DND-41 (cell line): ENCODE data around the gene SERAC1.

Source experiments
- ATAC-seq: fragments of 200-7000 bp; cut with Tn5 transposase; 3 replicates; pipeline ENCODE4 v1.9.1; 2021; ENCODE audit warnings: low read depth; ENCODE audit not compliant: insufficient read depth
- DNase-seq: peaks from one replicate; pipeline ENCODE4 v3.0.0-alpha.2; 2020
- H2AFZ ChIP-seq: 2 replicates; pipeline ENCODE4 v1.6.0; 2012; ENCODE audit warnings: low read depth, low read length
- H3K27ac ChIP-seq: 2 replicates; pipeline ENCODE4 v1.5.1; 2012; ENCODE audit warnings: low read length, inconsistent platforms
- H3K27me3 ChIP-seq: fragments of 200-600 bp; sonication (generic); 2 replicates; pipeline ENCODE4 v1.6.0; 2012; ENCODE audit warnings: low read length, mild to moderate bottlenecking, inconsistent platforms; ENCODE audit not compliant: insufficient read depth, poor library complexity
- H3K36me3 ChIP-seq: 2 replicates; pipeline ENCODE4 v1.5.1; 2012; ENCODE audit warnings: low read length, inconsistent platforms; ENCODE audit not compliant: insufficient read depth
- H3K4me1 ChIP-seq: 2 replicates; pipeline ENCODE4 v1.5.1; 2012; ENCODE audit warnings: mild to moderate bottlenecking, low read length; ENCODE audit not compliant: insufficient read depth
- H3K4me2 ChIP-seq: 2 replicates; pipeline ENCODE4 v1.6.0; 2012; ENCODE audit warnings: mild to moderate bottlenecking, moderate library complexity, low read length, inconsistent platforms; ENCODE audit not compliant: insufficient read depth
- H3K4me3 ChIP-seq, 2 experiments: fragments of 200-600 bp in 1 of 2; shearing (Covaris generic) in 1 of 2; 2 replicates each; pipeline ENCODE4 v1.5.1; 2012 to 2016; ENCODE audit warnings: inconsistent platforms in 2 of 2, low read length in 2 of 2, mild to moderate bottlenecking in 2 of 2, low read depth in 1 of 2, moderate library complexity in 1 of 2
- H3K79me2 ChIP-seq: 2 replicates; pipeline ENCODE4 v1.6.0; 2012; ENCODE audit warnings: low read length, inconsistent platforms; ENCODE audit not compliant: insufficient read depth
- H3K9ac ChIP-seq: 2 replicates; pipeline ENCODE4 v1.6.0; 2012; ENCODE audit warnings: low read depth, mild to moderate bottlenecking, inconsistent platforms, low read length, moderate library complexity
- H3K9me3 ChIP-seq: 2 replicates; pipeline ENCODE4 v1.5.1; 2012; ENCODE audit warnings: low read length, moderate library complexity, mild to moderate bottlenecking, inconsistent platforms; ENCODE audit not compliant: insufficient read depth, severe bottlenecking
- H4K20me1 ChIP-seq: 2 replicates; pipeline ENCODE4 v1.6.0; 2012; ENCODE audit warnings: low read length; ENCODE audit not compliant: insufficient read depth
- EZH2 ChIP-seq: IDR thresholded peaks from 3 replicates; pipeline ENCODE4 v1.6.1; 2012; ENCODE audit warnings: borderline replicate concordance, low read depth, mild to moderate bottlenecking, moderate library complexity, low read length, inconsistent platforms; ENCODE audit not compliant: severe bottlenecking
- TF ChIP-seq, protein P1 (sequence below): IDR thresholded peaks from 2 replicates; pipeline ENCODE4 v1.5.1; 2012; ENCODE audit warnings: borderline replicate concordance, low read length, moderate library complexity, mild to moderate bottlenecking; ENCODE audit not compliant: poor library complexity, severe bottlenecking; ENCODE audit errors: extremely low read depth

SERAC1 gene

DNA sequence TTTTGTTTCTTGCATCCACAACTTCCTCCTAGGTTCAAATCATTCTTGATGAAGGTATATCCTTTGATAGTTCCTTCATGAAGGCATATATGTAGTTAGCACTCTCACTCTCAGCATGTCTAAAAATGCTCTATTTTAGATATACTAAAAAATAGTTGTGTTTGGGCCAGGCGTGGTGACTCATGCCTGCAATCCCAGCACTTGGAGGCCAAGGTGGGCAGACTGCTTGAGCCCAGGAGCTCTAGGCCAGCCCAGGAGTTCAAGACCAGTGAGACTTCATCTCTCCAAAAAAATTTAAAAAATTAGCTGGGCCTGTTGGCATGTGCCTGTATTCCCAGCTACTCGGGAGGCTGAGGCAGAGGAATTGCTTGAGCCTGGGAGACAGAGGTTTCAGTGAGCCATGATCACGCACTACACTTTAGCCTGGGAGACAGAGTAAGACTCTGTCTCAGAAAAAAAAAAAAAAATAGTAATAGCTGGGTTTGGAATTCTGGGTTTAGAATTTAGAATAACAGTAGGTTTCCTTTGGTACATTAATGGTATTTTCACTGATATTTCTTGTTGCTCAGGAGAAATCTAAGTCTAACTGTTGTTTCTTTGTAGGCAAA lies 7.0 kb downstream of the SERAC1 start:
- H3K79me2 ChIP-seq, result peaks cover 21% of the 10 kb centered on the region
- no peak overlapping the region for H2AFZ ChIP-seq
- H3K9ac ChIP-seq, result no peak overlapping the region
- no peak overlapping the region for H3K27ac ChIP-seq
- no peak for DNase-seq
- TF ChIP-seq, protein P1, sequence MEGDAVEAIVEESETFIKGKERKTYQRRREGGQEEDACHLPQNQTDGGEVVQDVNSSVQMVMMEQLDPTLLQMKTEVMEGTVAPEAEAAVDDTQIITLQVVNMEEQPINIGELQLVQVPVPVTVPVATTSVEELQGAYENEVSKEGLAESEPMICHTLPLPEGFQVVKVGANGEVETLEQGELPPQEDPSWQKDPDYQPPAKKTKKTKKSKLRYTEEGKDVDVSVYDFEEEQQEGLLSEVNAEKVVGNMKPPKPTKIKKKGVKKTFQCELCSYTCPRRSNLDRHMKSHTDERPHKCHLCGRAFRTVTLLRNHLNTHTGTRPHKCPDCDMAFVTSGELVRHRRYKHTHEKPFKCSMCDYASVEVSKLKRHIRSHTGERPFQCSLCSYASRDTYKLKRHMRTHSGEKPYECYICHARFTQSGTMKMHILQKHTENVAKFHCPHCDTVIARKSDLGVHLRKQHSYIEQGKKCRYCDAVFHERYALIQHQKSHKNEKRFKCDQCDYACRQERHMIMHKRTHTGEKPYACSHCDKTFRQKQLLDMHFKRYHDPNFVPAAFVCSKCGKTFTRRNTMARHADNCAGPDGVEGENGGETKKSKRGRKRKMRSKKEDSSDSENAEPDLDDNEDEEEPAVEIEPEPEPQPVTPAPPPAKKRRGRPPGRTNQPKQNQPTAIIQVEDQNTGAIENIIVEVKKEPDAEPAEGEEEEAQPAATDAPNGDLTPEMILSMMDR, result no peak
- TF ChIP-seq EZH2, result no peak
- no peaks in the 10 kb centered on the region for H4K20me1 ChIP-seq
- no peak overlapping the region for H3K4me2 ChIP-seq
- peaks cover 12% of the 10 kb centered on the region; the same call in 1 of the 2 replicates for H3K36me3 ChIP-seq
- no peaks in the 10 kb centered on the region for H3K27me3 ChIP-seq
- no peaks in the 10 kb centered on the region for H3K9me3 ChIP-seq
- H3K4me3 ChIP-seq, result no peak overlapping the region
- ATAC-seq, result no peak
- peaks cover 4% of the 10 kb centered on the region; the same call in 1 of the 2 replicates for H3K4me1 ChIP-seq

DNA sequence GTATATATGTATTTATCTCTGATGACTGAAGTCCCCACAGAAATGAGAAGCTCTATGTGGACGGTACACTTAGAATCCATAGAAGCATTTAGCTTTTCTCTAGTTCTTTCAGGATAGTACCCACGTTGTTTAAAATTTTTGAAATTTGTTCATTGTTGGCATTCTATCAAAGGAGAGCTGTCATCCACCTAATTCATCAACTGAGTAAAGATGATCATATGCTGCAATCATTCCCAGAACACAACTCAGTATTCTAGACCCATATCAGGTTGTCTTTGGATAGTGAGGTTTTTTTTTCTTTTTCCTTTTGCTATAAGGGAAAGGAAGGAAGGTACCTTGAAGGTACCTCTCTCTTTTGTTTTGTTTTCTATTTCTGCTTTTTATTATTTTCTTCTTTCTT lies 9.3 kb downstream of the SERAC1 start:
- peaks cover 15% of the 10 kb centered on the region; the same call in 1 of the 2 replicates for H3K36me3 ChIP-seq
- TF ChIP-seq, protein P1, result no peak
- TF ChIP-seq EZH2, result no peak

DNA sequence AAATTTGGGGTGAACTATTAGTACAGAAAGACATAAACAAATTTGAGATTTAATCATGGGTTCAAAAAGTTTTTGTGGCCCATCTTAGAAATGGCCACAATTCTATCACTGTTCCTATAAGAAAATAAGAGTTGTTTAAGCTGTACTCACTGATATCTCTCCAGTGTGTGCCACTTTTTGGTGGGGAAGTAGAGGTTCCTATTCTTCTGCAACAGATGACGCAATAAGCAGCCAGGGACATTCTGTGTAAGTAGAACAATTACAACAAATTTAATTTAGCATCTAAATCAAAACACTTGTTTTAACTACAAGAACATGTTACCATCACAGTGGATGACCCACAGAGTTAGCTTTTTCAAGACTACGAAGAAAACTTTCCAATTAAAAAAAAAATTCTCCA lies 9.9 kb downstream of the SERAC1 start:
- TF ChIP-seq EZH2, result no peak
- TF ChIP-seq, protein P1, result no peak
- ATAC-seq (no peak), DNase-seq (no peak)
- Histone ChIP-seq H3K9ac (no peak overlapping the region), H3K27ac (no peak overlapping the region), H3K4me2 (no peak overlapping the region), H3K4me3 (no peak overlapping the region), H4K20me1 (no peaks in the 10 kb centered on the region), H3K36me3 (peaks cover 15% of the 10 kb centered on the region; the same call in 1 of the 2 replicates), H3K27me3 (no peaks in the 10 kb centered on the region), H3K4me1 (no peaks in the 10 kb centered on the region), H2AFZ (no peak overlapping the region), H3K79me2 (peaks cover 9% of the 10 kb centered on the region), H3K9me3 (no peaks in the 10 kb centered on the region)

More for the DNA sequence above, 9.3 kb downstream of the SERAC1 start:
- no peak overlapping the region for H3K4me2 ChIP-seq
- no peaks in the 10 kb centered on the region for H3K27me3 ChIP-seq
- no peak for DNase-seq
- H2AFZ ChIP-seq, result no peak overlapping the region
- H3K4me3 ChIP-seq, result no peak overlapping the region
- H3K9me3 ChIP-seq, result no peaks in the 10 kb centered on the region
- no peak overlapping the region for H3K9ac ChIP-seq
- no peaks in the 10 kb centered on the region for H4K20me1 ChIP-seq
- peaks cover 9% of the 10 kb centered on the region for H3K79me2 ChIP-seq
- no peak for ATAC-seq
- no peaks in the 10 kb centered on the region for H3K4me1 ChIP-seq
- H3K27ac ChIP-seq, result no peak overlapping the region
